ENCODE measurements around the gene IPO13. TPM values are rescaled to one million over a fixed set of nuclear protein-coding genes. Genes with fewer than 3 reads are reported as not detected.
A peak's percentile ranks its signal among the peaks of the same experiment; 100 is the strongest.

Gene IPO13
- total RNA-seq, 1 experiment from 2014 or later: 24.2 TPM

DNA sequence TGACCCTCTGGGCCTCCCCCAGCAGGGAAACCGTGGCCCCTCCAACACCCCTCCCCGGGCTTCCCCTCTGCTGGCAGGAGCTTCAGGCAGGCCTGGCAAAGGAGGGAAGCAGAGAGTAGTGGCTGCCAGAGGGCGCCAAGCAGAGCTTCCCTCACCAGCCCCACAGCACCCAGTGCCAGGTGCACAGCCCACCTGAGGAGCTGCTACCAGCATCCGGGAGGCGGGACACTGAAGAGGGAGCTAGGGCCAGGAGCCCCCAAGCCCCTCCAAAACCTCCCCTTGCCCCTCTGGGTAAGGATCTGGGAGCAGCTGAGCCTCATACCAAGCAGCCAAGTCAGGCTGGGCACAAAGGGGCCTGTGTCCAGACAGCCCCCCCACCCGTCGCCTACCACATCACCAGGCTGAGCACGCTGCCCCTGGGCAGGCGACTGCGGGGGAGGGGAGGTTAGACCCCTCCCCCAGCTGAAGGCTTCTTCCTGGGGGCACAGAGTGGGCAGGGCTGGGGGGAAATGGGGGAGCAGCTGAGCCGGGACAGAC is 64.3 kb downstream of the IPO13 start:
- TF ChIP-seq, protein P1, sequence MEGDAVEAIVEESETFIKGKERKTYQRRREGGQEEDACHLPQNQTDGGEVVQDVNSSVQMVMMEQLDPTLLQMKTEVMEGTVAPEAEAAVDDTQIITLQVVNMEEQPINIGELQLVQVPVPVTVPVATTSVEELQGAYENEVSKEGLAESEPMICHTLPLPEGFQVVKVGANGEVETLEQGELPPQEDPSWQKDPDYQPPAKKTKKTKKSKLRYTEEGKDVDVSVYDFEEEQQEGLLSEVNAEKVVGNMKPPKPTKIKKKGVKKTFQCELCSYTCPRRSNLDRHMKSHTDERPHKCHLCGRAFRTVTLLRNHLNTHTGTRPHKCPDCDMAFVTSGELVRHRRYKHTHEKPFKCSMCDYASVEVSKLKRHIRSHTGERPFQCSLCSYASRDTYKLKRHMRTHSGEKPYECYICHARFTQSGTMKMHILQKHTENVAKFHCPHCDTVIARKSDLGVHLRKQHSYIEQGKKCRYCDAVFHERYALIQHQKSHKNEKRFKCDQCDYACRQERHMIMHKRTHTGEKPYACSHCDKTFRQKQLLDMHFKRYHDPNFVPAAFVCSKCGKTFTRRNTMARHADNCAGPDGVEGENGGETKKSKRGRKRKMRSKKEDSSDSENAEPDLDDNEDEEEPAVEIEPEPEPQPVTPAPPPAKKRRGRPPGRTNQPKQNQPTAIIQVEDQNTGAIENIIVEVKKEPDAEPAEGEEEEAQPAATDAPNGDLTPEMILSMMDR (IDR thresholded peaks at IDR 0.05; ENCODE audit: unreplicated experiment): no peak
- no peak for DNase-seq
- Mint-ChIP-seq H3K36me3 (ENCODE audit: insufficient read depth, unreplicated experiment) (peaks cover 7% of the 10 kb centered on the region), H3K27me3 (ENCODE audit: unreplicated experiment) (no peaks in the 10 kb centered on the region), H3K27ac (ENCODE audit: unreplicated experiment) (no peak overlapping the region), H3K4me1 (ENCODE audit: low read depth, unreplicated experiment) (peaks cover 9% of the 10 kb centered on the region), H3K4me3 (ENCODE audit: low read depth, unreplicated experiment) (no peak overlapping the region), H3K9me3 (ENCODE audit: low read depth, unreplicated experiment) (no peaks in the 10 kb centered on the region)
- BruUV-seq (replicated peaks): no TSS peak
- CTCF ChIA-PET: interaction anchor here (0.5 to 1.9 kb wide), 4 partner anchors 20 to 248 kb away, joined by 3 to 5 read pairs (median 4); partner anchors contain the start of gene SLC6A9
- intact Hi-C loops (cut with micrococcal nuclease; ENCODE audit: unreplicated experiment): no loop called here

DNA sequence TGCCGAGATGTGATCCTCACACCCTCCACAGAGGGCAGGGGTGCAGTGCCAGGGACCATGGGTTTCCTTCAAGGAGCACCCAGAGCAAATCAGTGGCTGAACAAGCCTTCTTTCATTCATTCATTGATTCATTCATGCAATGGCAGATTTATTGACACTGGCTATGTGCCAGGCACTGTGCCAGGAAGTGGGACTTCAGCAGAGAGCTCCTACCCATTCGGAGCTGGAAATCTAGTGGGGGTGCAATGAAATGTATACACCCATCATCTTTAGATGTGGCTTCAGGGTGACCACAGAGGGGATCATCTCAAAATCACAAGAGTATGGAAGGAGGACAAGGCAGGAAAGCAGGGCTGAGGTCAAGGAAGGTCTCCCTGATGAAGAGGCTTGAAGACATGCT is 65.7 kb downstream of the IPO13 start:
- no peaks in the 10 kb centered on the region for H3K27me3 Mint-ChIP-seq (ENCODE audit: unreplicated experiment)

DNA sequence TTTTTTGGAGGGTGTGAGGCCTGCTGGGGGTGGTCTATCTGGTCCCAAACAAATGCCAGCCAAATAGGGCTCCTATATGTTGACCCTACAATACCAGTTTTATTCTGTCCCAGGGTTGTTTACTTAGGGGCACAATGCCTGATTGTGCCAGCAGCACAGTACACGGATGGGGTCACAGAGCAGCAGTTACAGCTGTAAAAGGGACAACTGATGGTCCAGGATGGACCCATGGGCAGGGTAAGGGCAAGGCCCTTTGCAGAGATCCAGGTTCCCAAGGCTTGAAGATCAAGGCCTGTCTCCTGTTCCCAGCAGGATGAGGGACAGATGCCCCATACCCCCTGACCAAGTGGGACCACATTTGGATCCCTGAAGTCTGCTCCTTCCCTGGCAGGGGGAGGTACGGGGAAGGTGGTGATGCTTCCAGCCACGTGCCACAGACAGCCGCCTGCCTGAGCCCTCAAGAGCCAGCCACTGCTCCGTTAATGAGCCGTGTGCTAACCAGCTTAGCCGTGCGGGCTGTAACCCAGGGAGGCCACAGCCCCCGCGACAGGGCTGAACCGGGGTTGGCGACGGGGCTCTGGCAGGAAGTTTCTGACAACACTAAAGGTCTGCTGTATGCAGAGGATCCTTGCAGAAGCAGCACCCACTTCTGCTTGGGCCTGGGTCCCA is 66.3 kb downstream of the IPO13 start:
- BruUV-seq (replicated peaks): no TSS peak
- Mint-ChIP-seq H3K9me3 (ENCODE audit: low read depth, unreplicated experiment) (no peaks in the 10 kb centered on the region), H3K4me1 (ENCODE audit: low read depth, unreplicated experiment) (peaks cover 9% of the 10 kb centered on the region), H3K27ac (ENCODE audit: unreplicated experiment) (no peak overlapping the region), H3K27me3 (ENCODE audit: unreplicated experiment) (no peaks in the 10 kb centered on the region), H3K36me3 (ENCODE audit: insufficient read depth, unreplicated experiment) (peaks cover 8% of the 10 kb centered on the region), H3K4me3 (ENCODE audit: low read depth, unreplicated experiment) (no peak overlapping the region)
- intact Hi-C loops (cut with micrococcal nuclease; ENCODE audit: unreplicated experiment): loop anchor here (2.0 kb wide), 1 partner anchor 18 kb away; the partner anchor contains the start of gene SLC6A9
- CTCF ChIA-PET: interaction anchor here (0.6 to 0.7 kb wide), 2 partner anchors 24 to 35 kb away, joined by 3 to 7 read pairs; no protein-coding TSS in a partner anchor
- no peak for DNase-seq
- TF ChIP-seq, protein P1 (IDR thresholded peaks at IDR 0.05; ENCODE audit: unreplicated experiment): no peak

More for the DNA sequence above, 65.7 kb downstream of the IPO13 start:
- intact Hi-C loops (cut with micrococcal nuclease; ENCODE audit: unreplicated experiment): loop anchor here (2.0 kb wide), 1 partner anchor 18 kb away; the partner anchor contains the start of gene SLC6A9
- Mint-ChIP-seq H3K4me3 (ENCODE audit: low read depth, unreplicated experiment) (peak overlapping the region; percentile 32), H3K27ac (ENCODE audit: unreplicated experiment) (no peak overlapping the region), H3K36me3 (ENCODE audit: insufficient read depth, unreplicated experiment) (peaks cover 12% of the 10 kb centered on the region), H3K9me3 (ENCODE audit: low read depth, unreplicated experiment) (no peaks in the 10 kb centered on the region), H3K4me1 (ENCODE audit: low read depth, unreplicated experiment) (peaks cover 9% of the 10 kb centered on the region)
- CTCF ChIA-PET: interaction anchor here (0.6 to 1.9 kb wide), 4 partner anchors 12 to 36 kb away, joined by 3 to 7 read pairs (median 4); no protein-coding TSS in a partner anchor
- TF ChIP-seq, protein P1 (IDR thresholded peaks at IDR 0.05; ENCODE audit: unreplicated experiment): no peak
- DNase-seq: peak; percentile 48
- BruUV-seq (replicated peaks): no TSS peak

DNA sequence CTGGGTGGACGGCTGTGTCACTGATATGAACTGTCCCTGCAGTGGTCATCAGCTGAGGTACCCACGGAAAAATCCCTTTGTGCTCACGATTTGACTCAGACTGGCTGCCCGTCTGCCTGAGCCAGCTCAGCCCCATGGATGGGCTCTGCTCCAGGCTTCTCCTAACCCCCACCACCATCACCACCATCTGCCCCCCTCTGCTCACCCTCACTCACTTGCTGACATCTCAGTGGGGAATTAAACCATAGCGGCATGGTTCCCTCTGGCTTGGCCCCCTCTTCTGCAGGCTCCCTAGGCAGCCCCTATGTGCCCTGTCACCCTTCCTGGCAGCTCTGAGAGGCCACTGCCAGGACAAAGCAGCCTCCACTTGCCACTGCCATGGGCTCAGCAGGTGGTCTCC is 67.2 kb downstream of the IPO13 start:
- no peak for DNase-seq
- H3K27me3 Mint-ChIP-seq (ENCODE audit: unreplicated experiment): no peaks in the 10 kb centered on the region
- H3K4me1 Mint-ChIP-seq (ENCODE audit: low read depth, unreplicated experiment): peaks cover 9% of the 10 kb centered on the region
- no peak overlapping the region for H3K27ac Mint-ChIP-seq (ENCODE audit: unreplicated experiment)
- no TSS peak for BruUV-seq (replicated peaks)
- no peaks in the 10 kb centered on the region for H3K9me3 Mint-ChIP-seq (ENCODE audit: low read depth, unreplicated experiment)
- intact Hi-C loops (cut with micrococcal nuclease; ENCODE audit: unreplicated experiment): loop anchor here (2.0 kb wide), 1 partner anchor 17 kb away; the partner anchor contains the start of gene SLC6A9
- H3K4me3 Mint-ChIP-seq (ENCODE audit: low read depth, unreplicated experiment): no peak overlapping the region
- peaks cover 5% of the 10 kb centered on the region for H3K36me3 Mint-ChIP-seq (ENCODE audit: insufficient read depth, unreplicated experiment)
- TF ChIP-seq, protein P1 (IDR thresholded peaks at IDR 0.05; ENCODE audit: unreplicated experiment): no peak
- CTCF ChIA-PET: interaction anchor here (1.8 kb wide), 1 partner anchor 11 kb away, joined by 4 read pairs; no protein-coding TSS in a partner anchor
